NCI-H1417 treated with DMSO at 0.1 percent for 48 hours (cell line): Measurements from ENCODE around the gene AKAP13.
"Not testable (repeated sequence)": the region's sequence is repeated elsewhere in the genome, so short reads cannot be mapped to it uniquely, and the experiment has no call there.

Experiments
- DNase-seq: peaks from one replicate; lab custom pipeline; 2025; lab: John Stamatoyannopoulos, UW

AKAP13 gene

GRCh38 chr15:85500729-85501128 lies 120.3 kb downstream of the AKAP13 start:
- no peak for DNase-seq

GRCh38 chr15:85501574-85501973 lies 121.2 kb downstream of the AKAP13 start:
- no peak for DNase-seq

- DNase-seq, result no peak
Observed at GRCh38 chr15:85503151-85503799, 122.9 kb downstream of the AKAP13 start.

GRCh38 chr15:85504749-85505676 lies 124.6 kb downstream of the AKAP13 start:
- DNase-seq, result no peak

- DNase-seq, result no peak
Observed at GRCh38 chr15:85507114-85507513, 126.7 kb downstream of the AKAP13 start.

- DNase-seq, result no peak
Observed at GRCh38 chr15:85509973-85510372, 129.6 kb downstream of the AKAP13 start.

GRCh38 chr15:85514413-85514812 lies 134.0 kb downstream of the AKAP13 start:
- no peak for DNase-seq

- DNase-seq, result no peak
Observed at GRCh38 chr15:85515212-85515611, 134.8 kb downstream of the AKAP13 start.

GRCh38 chr15:85517086-85517485 lies 136.7 kb downstream of the AKAP13 start:
- DNase-seq, result no peak

GRCh38 chr15:85518979-85519761 lies 138.8 kb downstream of the AKAP13 start:
- DNase-seq, result no peak

GRCh38 chr15:85520650-85521049 lies 140.2 kb downstream of the AKAP13 start:
- no peak for DNase-seq

GRCh38 chr15:85523530-85523929 lies 143.1 kb downstream of the AKAP13 start:
- no peak for DNase-seq

- no peak for DNase-seq
Observed at GRCh38 chr15:85525755-85526154, 145.4 kb downstream of the AKAP13 start.

GRCh38 chr15:85527895-85528294 lies 147.5 kb downstream of the AKAP13 start:
- no peak for DNase-seq

GRCh38 chr15:85530079-85530478 lies 149.7 kb downstream of the AKAP13 start:
- DNase-seq, result no peak

GRCh38 chr15:85531083-85531482 lies 150.7 kb downstream of the AKAP13 start:
- DNase-seq, result no peak

- no peak for DNase-seq
Observed at GRCh38 chr15:85532689-85533088, 152.3 kb downstream of the AKAP13 start.

- DNase-seq, result no peak
Observed at GRCh38 chr15:85534031-85534430, 153.6 kb downstream of the AKAP13 start.

- not testable (repeated sequence) for DNase-seq
Observed at GRCh38 chr15:85535533-85536330, 155.3 kb downstream of the AKAP13 start.

GRCh38 chr15:85536341-85536740 lies 155.9 kb downstream of the AKAP13 start:
- no peak for DNase-seq

GRCh38 chr15:85539491-85539890 lies 159.1 kb downstream of the AKAP13 start:
- DNase-seq, result no peak
